Measurements from ENCODE around the gene HEXB.
"Not testable (repeated sequence)": the region's sequence is repeated elsewhere in the genome, so short reads cannot be mapped to it uniquely, and the experiment has no call there.

Gene HEXB

DNA sequence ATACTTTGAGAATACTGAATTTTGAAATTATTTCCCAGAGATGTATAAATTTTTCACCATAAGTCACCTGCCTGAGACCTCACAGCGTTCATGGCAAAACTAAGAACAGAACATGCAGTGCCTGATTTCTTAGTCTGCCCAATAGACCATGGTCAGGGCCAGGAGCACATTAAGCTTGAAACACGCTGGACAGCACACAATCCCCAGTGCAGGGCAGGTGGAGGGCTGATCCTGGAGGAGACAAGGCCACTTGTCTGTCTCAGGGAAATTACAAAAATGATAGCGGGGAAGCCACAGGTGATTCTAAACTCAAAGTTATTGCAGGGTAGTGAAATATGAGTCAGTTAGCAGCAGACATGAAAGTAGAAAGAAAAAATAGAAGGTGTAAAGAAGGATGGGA, 25.9 kb upstream of the HEXB start:
- DNase-seq (ENCODE audit: low spot score), result no peak

DNA sequence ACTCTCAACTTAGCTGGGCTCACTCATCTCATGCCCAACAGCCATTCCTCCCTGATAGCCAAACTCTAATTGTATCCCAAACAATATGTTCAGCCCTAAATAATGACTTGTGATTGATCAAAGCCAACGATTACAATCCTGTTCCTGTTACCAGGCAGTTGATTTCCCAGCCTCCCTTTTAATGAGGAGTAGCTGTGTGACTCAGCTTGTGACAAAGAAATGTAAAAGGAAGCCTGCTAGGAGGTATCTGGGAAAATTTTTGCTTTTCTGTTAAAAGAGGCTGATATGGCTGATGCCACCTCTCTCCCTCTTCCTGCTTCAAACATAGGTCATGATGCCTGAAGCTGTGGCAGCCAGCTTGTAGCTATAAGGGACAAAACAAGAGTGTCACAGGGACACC, 24.9 kb upstream of the HEXB start:
- peak; percentile 36 for DNase-seq (ENCODE audit: low spot score)

DNA sequence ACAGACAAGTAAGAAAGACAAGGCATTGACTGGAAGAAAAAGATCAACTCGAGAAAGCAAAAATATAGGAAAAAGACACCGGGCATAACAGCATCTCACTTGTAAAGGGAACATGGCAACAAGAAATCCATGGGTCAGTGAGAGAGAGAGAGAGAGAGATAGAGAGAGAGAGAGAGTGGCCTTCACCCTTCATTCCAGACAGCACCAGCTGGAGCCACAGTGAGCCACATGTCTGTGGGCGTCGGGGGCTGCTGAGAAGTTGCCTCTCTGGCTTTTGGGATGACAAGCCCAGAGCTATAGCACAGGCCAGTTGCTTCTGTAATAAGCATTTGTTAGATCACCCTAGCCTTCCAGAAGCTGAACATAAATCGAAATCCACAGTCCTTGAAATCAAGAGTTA, 24.2 kb upstream of the HEXB start:
- no peak for DNase-seq (ENCODE audit: low spot score)

DNA sequence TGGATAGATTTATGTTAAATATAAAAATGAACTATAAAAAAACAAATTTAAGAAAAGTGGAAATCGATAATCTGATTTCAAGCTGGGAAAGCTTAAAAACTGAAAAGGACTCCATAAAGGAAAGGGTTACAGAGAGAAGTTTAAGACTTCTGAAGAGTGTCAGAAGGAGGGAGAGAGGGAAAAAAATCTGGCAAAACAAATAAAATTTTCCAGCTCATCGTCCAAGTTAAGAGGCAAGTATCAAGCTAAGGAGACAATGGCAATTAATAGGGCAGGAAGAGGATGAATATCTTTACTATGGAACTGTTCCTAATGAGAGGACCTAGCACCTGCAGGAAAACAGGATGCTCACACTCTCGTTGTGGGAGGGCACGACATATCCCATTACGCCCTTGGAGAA, 20.5 kb upstream of the HEXB start:
- no peak for DNase-seq (ENCODE audit: low spot score)

DNA sequence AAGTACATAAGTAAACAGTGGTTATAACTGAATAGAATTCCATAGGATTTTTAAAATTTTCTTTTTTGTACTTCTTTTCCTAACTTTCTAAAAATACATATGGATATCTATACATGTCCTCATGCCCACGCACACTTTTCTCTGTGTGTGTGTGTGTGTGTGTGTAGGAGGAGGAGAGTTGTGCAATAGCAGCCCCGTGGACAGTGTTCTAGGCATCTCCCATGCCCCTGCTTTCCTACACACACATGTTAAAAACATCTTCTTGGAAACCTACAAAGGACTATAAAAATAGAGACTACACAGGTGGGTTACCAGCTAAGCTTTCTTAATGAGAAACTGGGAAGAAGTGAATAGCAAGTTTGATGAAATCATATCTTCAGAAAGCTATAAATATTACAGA, 19.8 kb upstream of the HEXB start:
- no peak for DNase-seq (ENCODE audit: low spot score)

DNA sequence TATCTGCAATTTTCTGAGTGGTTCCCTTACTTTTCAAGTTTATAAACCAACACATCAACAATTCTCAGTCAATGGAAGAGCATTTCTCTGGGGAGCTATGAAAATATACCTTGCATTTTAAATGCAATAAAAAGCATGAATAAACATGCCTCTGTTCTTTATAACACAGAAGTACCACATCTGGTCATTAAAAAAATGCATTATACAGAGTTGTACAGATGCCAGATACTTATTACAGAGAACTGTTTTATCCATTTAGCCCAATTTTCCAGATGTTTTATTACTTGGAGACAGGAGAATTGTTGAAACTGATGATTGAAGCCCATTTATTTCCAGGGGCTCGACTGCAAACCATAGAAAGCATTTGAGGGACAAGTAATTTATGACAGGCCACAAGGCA, 19.2 kb upstream of the HEXB start:
- DNase-seq (ENCODE audit: low spot score), result no peak

DNA sequence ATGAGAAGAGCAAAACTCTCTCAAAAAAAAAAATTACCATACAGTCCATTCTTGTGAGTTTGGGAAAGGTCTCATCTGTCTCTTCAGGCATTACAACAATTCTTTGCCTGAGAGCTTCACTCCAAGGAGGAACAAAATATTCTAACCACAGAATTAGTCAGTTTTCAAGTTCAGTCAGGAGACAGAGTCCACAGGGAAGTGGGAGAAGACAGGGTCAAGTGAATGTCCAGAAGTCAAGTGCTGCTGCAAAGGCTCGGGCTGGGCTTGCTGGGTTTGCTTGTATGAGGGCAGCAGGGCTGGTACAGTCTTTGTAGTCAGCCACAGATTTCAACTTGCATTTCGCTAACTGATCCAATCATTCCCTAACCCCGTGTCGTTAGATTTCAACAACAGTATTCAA, 17.6 kb upstream of the HEXB start:
- DNase-seq (ENCODE audit: low spot score), result peak; percentile 48

DNA sequence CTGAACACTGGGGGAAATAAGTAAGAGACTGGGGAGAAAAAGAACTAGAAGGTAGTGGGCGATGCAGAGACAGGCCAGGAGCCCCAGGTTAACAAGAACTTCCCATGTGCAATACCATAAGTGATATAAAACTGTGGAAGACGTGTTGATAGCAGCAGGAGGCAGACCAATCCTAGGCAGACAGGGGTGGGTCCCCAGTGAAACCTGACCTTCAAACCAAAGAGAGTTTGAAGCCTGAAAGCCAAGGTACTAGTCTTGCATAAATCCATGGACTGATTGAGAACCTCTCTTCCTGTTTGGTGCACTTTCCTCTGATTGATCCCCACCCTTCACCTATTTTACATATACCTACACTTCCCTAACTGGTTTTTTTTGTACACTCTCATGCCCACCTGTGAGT, 15.2 kb upstream of the HEXB start:
- no peak for DNase-seq (ENCODE audit: low spot score)

DNA sequence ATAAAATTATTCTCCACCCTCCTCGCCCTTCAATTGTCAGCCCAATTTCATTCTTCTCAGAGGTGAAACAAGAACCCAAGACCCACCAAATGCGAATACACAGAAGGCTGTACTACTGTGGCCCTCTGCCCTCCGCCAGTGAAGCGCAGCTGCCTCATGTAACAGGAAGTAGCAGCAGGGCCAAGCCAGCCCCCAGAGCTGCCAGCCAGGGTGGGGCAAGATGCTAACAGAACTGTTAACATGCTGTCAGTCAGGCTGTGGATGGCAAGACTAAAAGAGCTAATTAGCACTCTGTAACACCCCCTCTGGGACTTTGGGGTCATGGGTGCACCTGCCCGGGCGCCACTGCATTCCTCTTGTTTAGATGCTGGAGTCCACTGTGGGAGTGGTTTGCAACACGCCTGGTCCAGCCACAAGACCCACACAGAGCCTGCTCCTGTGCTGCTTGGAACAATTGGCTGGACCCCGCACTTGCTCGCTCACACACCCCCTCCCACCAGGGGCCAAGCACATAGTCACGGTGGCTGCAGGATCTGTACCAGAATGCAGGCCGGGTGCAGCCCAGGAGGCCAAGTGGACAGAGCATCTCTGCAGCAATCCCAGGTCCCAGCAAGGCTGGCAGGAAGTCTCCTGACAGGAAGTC, 14.5 kb upstream of the HEXB start:
- DNase-seq (ENCODE audit: low spot score), result no peak

DNA sequence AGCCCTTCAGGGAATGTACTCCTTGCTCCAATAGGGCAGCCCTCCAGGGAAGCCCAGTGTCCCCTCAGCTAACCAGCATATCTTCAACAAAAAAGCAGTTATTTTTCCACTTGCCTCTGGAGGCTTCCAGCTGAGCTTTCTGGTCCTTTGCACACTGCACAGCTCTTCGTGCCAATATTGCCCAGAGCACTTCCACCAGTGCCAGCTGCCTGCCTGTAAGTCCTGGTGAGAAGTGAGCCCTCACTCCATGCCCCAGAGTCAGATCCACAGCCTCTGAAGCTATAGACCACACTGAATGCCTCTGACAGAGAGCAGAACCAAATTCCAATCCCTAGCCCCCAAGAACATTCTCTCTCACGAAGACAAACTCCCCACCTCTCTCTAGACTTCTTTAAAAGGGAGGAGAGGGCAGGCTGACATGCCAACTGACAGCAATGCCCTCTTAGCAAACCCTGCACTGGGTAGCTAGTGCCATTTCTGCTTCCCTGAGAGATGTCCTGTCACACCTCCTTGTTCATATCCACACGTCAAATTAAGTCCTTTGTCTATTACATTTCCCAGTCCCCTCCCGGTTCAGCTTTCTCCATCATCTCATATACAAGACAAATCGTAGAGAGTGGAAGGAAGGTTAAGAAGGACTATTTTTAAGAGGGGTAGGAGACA, 12.7 kb upstream of the HEXB start:
- DNase-seq (ENCODE audit: low spot score), result no peak

DNA sequence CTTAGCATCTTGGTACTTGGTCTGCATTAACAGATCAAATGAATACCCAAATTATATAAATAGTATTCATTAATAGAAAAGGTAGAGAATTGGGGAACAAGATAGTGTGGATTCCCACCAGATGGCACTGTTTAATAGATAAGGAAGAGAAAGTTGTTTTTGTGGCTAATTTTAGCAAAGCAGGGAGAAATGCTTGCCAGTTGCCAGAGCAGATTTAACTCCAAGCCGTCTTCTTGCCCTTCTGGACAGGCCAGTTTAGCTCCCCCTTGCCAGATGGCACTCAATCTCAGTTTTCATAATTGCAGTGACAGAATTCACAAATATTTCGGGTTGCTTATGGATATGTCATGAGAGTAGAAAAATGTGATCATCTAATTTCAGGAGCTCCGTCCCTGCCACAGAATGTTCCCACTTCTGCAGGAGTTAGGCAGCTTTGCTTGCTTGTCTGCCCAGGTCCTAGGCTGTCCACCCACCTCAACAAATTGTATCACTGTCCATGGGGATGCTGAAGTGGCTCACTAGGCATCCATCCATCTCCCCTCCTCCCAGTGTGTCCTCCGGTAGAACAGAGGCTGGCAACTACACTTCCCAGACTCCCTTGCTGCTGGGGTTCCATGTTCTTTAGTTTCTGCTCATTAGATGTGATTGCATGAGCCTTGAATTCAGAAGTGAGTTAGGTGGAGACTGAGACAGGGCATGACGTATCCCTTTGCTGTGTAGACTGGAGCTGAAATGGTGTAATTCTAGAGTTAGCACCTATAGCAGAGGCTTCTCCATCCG, 11.8 kb upstream of the HEXB start:
- DNase-seq (ENCODE audit: low spot score), result peak; percentile 48

DNA sequence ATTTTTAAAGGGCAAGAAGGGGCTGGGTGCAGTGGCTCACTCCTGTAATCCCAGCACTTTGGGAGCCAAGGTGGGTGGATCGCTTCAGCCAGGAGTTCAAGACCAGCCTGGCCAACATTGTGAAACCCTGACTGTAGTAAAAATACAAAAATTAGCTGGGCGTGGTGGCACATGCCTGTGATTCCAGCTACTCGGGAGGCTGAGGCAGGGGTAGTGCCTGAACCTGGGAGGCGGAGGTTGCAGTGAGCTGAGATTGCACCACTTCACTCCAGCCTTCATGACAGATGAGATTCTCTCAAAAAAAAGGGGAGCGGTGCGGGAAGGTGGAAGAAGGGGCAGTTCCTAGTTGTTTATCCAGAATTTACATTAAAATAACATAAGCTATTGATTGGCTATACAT, 8.6 kb upstream of the HEXB start:
- not testable (repeated sequence) for DNase-seq (ENCODE audit: low spot score)

DNA sequence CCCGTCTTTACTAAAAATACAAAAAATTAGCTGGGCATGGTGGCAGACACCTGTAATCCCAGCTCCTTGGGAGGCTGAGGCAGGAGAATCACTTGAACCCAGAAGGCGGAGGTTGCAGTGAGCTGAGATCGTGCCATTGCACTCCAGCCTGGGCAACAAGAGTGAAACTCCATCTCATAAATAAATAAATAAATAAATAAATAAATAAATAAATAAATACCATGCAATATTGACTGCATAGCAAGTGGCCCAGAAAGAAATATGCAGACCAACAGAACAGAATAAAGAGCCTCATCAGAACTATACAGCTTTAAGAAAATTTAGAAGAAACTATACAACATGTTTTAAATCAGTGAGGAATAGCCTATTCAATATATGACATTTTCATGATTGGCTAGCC, 6.9 kb upstream of the HEXB start:
- DNase-seq (ENCODE audit: low spot score), result not testable (repeated sequence)

DNA sequence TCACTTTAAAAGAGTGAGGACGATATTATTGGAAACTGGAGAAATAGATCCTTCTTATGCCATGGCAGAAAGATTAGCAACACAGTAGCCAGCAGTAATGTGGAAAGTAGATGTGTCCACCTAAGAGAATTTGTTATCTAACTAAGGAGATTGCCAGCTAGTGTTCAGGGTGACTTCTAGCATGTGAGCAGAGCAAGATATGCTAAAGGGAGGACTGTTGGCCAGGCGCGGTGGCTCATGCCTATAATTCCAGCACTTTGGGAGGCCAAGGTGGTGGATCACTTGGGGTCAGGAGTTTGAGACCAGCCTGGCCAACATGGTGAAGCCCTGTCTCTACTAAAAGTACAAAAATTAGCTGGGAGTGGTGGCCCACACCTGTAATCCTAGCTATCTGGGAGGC, 5.7 kb upstream of the HEXB start:
- DNase-seq (ENCODE audit: low spot score), result not testable (repeated sequence)

DNA sequence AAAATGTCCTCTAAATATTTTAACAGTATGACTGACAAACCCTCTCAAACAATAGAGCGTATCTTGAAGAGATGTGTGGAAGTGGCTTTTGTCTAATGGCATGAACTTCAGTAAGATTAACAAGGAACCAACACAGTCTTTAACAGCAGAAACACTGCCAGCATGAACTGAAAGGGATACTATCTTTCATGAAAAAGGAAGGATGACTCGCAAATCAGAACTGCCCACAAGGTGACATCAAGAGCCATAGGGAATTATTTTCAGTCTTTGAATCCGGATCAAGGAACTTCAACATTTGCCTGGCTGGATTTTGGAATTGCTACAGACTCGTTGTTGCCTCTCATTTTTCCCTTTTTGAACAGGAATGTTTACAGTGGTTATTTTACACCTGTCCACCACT, 5.1 kb upstream of the HEXB start:
- DNase-seq (ENCODE audit: low spot score), result no peak

DNA sequence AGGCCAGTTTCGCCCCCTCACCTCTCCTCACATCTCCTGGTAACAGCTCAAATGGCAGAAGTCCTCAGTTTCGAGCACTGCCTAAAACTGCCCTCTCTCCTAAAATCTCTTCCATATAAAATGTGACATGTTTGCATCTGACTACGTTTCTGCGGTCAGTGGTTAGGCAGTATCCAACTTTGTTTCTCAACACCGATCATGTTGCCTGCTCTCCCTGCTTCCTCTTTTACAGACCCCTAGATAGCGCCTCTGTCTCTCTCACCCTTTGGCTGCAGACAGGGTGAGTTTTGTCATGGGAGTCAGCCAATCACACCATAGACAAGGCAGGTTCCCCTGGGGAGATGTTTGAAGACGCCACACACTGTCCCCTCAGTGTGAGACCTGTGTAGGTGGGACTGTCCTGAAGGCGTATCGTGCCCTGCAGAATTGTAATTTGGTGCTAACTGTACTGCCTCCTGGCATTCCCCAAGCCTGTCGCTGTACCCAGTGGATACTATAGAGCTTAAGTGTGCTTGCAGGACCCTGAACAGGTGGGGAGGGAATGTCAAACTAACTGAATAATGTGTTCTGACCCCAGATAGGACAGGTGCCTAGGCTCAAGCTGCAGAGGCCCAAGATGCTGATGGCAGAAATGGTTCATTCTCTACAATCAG, 1.1 kb downstream of the HEXB start:
- no peak for DNase-seq (ENCODE audit: low spot score)

DNA sequence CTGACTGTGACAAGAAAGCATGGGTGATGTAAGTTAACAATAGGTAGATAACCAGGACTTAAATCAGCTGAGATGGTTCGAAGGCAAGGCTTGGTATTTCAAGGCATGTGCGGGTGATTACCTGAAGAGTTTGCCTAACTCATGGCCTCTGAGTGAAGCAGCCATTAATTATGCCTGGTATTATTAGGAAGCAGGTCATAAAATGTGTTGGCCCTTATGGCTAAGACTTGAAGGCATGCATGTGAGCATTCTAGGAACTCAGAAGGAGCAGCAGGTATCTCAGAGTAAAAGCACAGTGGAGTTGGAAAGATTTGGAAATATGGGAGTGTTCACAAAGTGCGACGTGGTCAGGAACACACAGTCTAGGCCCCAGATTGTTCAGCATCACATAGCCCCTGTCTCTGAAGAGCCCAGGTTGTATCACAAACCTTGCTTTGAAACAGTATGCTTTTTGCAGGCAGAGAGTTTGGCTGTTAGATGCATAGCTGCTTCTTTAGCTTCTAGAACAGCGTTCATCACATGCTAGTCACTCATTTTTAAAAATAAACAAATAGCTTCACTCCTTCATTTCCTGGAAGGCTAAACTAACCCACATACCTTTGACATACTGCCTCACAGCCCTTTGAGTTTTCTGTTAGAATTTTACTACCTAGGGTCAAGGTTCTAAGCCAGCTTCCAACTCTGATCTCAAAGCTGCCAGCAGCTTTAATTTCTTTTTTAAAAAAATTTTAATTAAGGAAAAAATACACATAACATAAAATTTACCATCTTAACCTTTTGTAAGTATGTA, 2.1 kb downstream of the HEXB start:
- no peak for DNase-seq (ENCODE audit: low spot score)

DNA sequence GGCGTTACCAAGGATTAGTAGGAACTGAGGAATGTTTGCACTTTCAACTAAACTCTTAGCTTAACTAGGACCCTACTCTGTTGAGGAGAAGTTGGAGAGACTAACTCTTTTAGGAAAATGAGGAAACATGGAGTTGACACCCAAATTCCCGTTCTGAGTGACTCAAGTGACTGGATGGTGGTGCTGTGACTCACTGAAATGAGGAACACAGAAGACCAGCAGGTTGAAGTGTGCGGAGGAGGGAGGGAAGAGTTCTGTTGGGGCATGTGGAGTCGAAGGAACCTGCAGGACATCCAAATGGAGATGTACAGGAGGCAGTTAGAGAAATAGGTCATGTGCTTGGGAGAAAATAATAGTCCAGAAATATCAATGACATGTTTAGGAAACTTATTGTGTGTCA, 8.2 kb downstream of the HEXB start:
- no peak for DNase-seq (ENCODE audit: low spot score)

DNA sequence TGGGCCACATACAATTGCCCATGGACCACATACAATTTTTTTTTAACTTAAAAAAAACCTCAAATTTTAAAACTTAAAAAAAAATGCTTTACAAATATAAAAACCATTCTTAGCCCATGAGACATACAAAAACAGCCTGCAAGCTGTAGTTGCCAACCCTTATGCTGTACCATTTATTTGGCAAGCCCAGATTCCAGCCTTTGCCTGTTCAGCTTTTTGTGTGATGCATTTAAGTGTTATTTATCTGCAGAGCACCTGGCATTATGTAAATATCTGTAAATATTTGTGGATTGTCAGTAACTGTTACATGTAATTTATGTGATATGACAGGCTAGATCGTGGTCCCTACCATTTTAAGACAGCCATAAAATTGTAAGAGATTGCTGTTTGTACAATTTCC, 32.6 kb downstream of the HEXB start:
- DNase-seq (ENCODE audit: low spot score), result no peak

DNA sequence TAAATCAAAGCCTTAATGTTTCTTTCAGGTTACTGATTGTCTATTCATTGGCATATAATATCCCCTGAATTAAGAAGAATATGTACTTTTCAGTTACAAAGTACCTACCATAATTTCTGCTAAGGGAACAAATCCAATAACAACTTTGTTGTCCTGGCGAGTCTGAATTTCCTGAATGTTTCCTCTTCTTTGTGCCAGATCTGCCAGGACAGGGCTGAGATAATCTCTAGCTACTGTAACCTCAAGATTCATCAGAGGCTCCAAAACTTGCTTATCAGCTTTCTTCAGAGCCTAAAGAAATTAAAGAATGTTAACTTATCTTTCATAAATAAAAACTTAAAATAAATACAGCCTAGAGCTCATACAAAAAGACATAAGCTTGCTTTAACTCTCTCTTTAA, 37.2 kb downstream of the HEXB start:
- DNase-seq (ENCODE audit: low spot score), result no peak

DNA sequence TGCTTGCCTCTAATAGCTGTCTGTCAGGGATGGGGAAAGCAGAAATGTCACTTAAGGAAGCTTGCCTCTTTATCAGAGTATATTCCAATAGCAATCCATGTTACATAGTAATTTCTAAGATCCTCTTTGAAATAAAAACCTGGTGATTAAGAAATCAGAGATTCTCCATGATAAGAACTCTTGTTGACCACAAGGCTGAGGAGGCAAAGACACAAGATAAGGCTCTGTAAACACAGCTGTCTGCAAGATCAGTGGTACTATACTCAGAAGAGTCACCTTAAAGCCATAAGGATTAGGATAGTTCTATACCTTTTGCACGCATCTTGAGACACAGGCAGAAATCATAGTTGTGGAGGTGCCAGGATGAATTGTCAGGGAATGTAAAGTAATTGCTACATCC, 40.3 kb downstream of the HEXB start:
- DNase-seq (ENCODE audit: low spot score), result no peak

DNA sequence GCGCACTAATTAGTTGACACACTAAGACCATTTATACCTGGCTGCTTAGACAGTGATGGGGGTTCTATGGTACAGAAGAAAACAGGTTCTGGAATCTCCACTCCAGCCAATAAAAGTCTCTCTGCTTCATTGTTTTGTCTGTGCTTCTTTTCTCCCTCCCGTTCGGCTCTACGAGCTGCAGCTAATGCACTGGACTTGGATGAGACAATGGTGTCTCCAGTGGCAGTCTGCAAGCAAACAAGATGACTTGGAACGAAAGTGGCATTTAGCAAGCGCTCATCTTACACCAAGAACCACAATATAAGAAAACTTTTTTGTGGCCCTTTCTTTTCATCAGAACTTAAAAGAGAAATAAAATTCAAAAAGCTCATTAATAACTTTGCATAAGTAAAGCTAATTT, 51.7 kb downstream of the HEXB start:
- DNase-seq (ENCODE audit: low spot score), result no peak
